Astrocyte of the cerebellum (primary cell): ENCODE measurements around the gene PITPNC1.

ENCODE experiments used
- DNase-seq: peaks from one replicate; pipeline ENCODE4 v3.0.0-alpha.2; 2011; ENCODE audit warnings: low read depth
- H3K4me3 ChIP-seq: 2 replicates; pipeline ENCODE4 v1.5.1; 2011; ENCODE audit warnings: mild to moderate bottlenecking, low read depth, low read length, moderate library complexity
- in situ Hi-C: cut with HindIII; loops from 2 replicates; pipeline ENCODE4 v1.10.0; 2017; ENCODE audit warnings: low sequenced_read_pairs
- TF ChIP-seq, protein P1 (sequence below): IDR thresholded peaks from 2 replicates; pipeline ENCODE4 v1.5.1; 2012; ENCODE audit warnings: low read length, low read depth, moderate library complexity, mild to moderate bottlenecking; ENCODE audit errors: missing control alignments

Gene PITPNC1

GRCh38 chr17:67613961-67614360 lies 236.9 kb downstream of the PITPNC1 start:
- DNase-seq, result no peak
- no peak overlapping the region for H3K4me3 ChIP-seq
- in situ Hi-C loops, result no loop called here
- TF ChIP-seq, protein P1, sequence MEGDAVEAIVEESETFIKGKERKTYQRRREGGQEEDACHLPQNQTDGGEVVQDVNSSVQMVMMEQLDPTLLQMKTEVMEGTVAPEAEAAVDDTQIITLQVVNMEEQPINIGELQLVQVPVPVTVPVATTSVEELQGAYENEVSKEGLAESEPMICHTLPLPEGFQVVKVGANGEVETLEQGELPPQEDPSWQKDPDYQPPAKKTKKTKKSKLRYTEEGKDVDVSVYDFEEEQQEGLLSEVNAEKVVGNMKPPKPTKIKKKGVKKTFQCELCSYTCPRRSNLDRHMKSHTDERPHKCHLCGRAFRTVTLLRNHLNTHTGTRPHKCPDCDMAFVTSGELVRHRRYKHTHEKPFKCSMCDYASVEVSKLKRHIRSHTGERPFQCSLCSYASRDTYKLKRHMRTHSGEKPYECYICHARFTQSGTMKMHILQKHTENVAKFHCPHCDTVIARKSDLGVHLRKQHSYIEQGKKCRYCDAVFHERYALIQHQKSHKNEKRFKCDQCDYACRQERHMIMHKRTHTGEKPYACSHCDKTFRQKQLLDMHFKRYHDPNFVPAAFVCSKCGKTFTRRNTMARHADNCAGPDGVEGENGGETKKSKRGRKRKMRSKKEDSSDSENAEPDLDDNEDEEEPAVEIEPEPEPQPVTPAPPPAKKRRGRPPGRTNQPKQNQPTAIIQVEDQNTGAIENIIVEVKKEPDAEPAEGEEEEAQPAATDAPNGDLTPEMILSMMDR, result no peak

- no peak overlapping the region for H3K4me3 ChIP-seq
- DNase-seq, result no peak
- in situ Hi-C loops, result no loop called here
- TF ChIP-seq, protein P1, result no peak
Measured at GRCh38 chr17:67615011-67615561, 238.0 kb downstream of the PITPNC1 start.

GRCh38 chr17:67615736-67616135 lies 238.7 kb downstream of the PITPNC1 start:
- no peak for DNase-seq
- TF ChIP-seq, protein P1, result no peak
- H3K4me3 ChIP-seq, result no peak overlapping the region
- in situ Hi-C loops, result no loop called here

DNA sequence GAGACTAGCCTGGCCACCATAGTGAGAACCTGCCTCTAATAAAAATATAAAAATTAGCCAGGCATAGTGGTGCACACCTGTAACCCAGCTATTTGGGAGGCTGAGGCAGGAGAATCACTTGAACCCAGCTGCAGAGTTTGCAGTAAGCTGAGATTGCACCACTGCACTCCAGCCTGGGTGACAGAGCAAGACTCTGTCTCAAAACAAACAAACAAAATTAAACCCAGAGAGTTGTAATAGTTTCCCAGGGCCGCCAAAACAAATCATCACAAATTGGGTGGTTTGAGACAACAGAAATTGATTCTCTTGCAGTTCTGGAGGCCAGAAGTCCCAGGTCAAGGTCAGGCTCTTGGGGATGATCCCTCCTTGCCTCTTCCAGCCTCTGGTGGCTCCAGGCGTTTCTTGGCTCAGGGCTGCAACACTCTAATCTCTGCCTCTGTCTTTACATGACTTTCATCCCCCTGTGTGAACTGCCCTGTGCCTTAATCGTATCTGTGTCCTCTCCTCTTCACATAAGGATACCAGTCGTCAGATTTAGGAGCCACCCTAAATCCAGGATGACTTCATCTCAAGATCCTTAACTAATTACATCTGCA lies 240.3 kb downstream of the PITPNC1 start:
- TF ChIP-seq, protein P1, result no peak
- no peak for DNase-seq
- no peak overlapping the region for H3K4me3 ChIP-seq
- in situ Hi-C loops, result no loop called here

GRCh38 chr17:67619555-67619954 lies 242.5 kb downstream of the PITPNC1 start:
- in situ Hi-C loops, result no loop called here
- TF ChIP-seq, protein P1, result no peak
- DNase-seq, result no peak
- no peak overlapping the region for H3K4me3 ChIP-seq

DNA sequence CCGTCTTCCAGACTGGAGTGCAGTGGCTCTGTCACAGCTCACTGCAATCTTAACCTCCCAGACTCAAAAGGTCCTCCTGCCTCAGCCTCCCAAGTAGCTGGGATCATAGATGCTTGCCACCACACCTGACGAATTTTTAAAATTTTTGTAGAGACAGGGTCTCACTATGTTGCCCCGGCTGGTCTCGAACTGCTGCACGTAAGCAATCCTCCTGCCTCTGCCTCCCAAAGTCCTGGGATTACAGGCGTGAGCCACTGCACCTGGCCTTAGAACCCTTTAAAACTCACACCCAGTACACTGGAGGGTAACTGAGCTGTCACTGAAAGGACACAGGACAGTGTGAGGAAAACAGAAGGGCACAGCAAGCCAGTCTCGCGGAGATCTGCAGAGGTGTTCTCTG lies 243.0 kb downstream of the PITPNC1 start:
- no peak for DNase-seq
- in situ Hi-C loops, result no loop called here
- H3K4me3 ChIP-seq, result no peak overlapping the region
- TF ChIP-seq, protein P1, result no peak
